ENCODE results near the gene PIK3IP1. TPM values are rescaled to one million over a fixed set of nuclear protein-coding genes. Genes with fewer than 3 reads are reported as not detected.

PIK3IP1 gene
- polyA plus RNA-seq, 1 experiment: 11.8 TPM

DNA sequence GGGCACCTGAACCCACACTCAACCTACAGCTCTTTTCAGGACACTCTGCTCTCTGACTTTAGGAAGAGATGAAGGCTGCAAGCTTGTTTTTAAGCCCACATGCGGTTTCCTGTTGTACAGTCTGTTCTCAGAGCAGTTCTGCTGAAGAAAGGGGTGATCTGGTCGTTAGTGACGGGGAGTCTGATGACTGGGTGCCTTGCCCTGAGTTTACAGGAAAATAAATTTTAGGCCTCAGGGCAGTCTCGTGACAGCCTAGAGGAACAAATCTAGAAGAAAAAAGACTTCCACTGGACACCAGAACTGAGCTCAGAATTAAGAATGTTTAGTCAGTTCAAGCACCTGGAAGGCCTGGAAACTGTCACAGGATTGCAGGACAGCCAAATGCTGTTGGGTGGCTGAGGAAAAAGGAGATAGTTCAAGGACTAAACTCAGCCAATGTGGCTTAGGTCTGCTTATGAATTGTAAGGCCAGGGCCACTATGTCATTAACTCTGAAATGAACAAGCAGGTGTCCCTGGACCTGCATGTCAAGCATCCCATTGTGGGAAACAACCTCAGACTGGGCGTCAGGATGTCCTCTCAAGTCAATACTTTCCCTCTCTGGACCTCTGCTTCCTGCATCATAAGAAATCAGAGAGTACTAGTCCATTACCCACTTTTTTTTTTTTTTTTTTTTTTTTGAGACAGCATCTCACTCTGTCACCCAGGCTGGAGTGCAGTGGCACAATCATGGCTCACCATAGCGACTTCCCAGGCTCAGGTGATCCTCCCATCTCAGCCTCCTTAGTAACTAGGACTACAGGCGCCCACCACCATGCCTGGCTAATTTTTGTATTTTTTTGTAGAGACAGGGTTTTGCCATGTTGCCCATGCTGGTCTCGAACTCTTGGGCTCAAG lies 5.7 kb downstream of the PIK3IP1 start:
- no peaks in the 10 kb centered on the region for H3K27me3 ChIP-seq (ENCODE audit: control insufficient read depth, insufficient read depth, low read length)
- no peak for DNase-seq (ENCODE audit: low read depth)
- CTCF ChIA-PET: interaction anchor here (1.4 to 5.7 kb wide), 2 partner anchors 12 to 24 kb away, joined by 4 to 64 read pairs; no protein-coding TSS in a partner anchor
- peaks cover 17% of the 10 kb centered on the region for H3K36me3 ChIP-seq (ENCODE audit: control insufficient read depth, insufficient read depth, low read length)
- TF ChIP-seq, protein P1, sequence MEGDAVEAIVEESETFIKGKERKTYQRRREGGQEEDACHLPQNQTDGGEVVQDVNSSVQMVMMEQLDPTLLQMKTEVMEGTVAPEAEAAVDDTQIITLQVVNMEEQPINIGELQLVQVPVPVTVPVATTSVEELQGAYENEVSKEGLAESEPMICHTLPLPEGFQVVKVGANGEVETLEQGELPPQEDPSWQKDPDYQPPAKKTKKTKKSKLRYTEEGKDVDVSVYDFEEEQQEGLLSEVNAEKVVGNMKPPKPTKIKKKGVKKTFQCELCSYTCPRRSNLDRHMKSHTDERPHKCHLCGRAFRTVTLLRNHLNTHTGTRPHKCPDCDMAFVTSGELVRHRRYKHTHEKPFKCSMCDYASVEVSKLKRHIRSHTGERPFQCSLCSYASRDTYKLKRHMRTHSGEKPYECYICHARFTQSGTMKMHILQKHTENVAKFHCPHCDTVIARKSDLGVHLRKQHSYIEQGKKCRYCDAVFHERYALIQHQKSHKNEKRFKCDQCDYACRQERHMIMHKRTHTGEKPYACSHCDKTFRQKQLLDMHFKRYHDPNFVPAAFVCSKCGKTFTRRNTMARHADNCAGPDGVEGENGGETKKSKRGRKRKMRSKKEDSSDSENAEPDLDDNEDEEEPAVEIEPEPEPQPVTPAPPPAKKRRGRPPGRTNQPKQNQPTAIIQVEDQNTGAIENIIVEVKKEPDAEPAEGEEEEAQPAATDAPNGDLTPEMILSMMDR (IDR thresholded peaks at IDR 0.05; ENCODE audit: insufficient read depth, low read depth, low read length): no peak
- POLR2A ChIA-PET: no interaction called here
- no peak overlapping the region for H3K4me3 ChIP-seq (ENCODE audit: low read depth, low read length)

DNA sequence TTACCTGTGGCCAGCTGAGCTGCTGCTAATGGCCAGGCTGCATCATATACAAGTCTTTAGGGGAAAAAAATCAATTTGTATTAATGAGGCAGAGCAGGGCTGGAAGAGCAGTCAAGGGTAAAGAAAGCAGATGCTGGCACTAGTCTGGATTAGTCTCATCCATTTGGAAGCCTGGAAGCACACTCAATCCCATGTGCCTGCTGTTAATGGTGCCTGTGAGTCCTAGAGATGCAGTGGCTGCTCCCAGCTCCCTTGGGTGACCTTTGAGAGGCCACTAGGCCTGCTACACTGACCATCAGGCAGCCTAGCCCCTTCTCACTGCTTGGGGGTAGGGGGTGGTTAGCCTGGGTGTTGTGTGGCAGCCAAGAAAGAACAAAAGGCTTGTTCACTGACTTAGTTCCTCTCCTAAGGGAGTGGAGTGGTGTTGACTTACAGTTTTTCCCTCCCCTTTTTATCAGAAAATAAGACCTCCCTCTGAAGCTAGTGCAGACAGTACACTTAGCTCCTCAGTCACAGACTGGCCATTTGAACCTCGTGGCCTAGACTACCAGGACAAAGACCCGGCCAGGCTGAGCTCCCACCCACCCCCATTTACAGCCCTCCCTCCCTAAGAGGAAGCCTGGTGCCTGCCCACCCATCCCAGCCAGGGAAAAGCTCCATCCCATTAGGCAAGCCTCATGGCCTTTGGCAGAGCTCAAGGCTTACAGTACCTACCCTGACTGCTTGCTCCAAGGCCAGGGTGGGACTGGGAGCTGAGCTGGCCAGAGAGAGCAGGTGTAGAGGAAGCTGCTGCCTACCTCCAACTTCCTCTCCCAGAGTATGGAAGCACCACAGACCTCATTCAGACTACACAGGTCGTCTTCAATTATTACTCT lies 7.8 kb downstream of the PIK3IP1 start:
- no peak for DNase-seq (ENCODE audit: low read depth)
- Histone ChIP-seq H3K4me3 (ENCODE audit: low read depth, low read length) (no peak overlapping the region), H3K36me3 (ENCODE audit: control insufficient read depth, insufficient read depth, low read length) (peaks cover 17% of the 10 kb centered on the region), H3K27me3 (ENCODE audit: control insufficient read depth, insufficient read depth, low read length) (no peaks in the 10 kb centered on the region)
- TF ChIP-seq, protein P1 (IDR thresholded peaks at IDR 0.05; ENCODE audit: insufficient read depth, low read depth, low read length): no peak
- ChIA-PET CTCF (interaction anchor here (0.9 to 5.7 kb wide), 2 partner anchors 10 to 29 kb away, joined by 3 to 64 read pairs; no protein-coding TSS in a partner anchor), POLR2A (no interaction called here)

DNA sequence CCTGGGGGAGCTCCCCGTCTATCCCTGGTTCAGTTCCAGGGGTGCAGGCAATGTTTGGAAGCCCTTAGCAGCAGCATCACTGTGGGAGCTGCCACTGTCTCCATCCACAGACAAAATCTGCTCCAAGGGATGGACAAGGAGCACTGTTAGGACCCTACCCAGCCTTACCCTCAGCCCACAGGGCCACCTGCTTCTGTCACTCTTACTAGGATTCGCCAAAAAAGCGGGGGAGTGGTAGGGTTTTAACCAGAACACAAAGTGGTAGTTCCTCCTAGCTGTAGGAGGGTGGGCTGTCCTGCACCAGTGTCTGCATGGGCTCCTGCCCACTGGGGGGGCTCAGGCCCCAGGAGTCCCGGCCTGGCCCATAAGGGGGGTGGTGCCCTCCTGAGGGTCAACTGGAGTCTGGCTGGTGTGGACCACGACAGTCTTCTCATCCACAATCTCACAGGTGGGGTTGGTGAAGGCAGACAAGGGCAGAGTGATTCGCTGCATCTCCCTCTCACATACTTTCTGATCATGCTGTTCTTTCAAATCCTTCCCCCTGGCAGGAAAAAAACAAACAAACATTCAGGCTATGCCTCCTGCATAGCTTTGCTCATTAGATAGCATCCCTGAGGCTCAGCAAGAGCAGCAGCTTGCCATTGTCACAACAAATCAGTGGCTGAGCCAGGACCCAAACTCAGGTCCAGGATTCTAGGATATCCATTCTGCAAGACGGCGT lies 9.4 kb downstream of the PIK3IP1 start:
- H3K4me3 ChIP-seq (ENCODE audit: low read depth, low read length): no peak overlapping the region
- no peaks in the 10 kb centered on the region for H3K27me3 ChIP-seq (ENCODE audit: control insufficient read depth, insufficient read depth, low read length)
- peaks cover 16% of the 10 kb centered on the region for H3K36me3 ChIP-seq (ENCODE audit: control insufficient read depth, insufficient read depth, low read length)
- ChIA-PET POLR2A (interaction anchor here (0.6 kb wide), 1 partner anchor 180 kb away, joined by 4 read pairs; no protein-coding TSS in a partner anchor), CTCF (interaction anchor here (0.9 to 5.7 kb wide), 3 partner anchors 8 to 30 kb away, joined by 3 to 64 read pairs (median 6); no protein-coding TSS in a partner anchor)
- DNase-seq (ENCODE audit: low read depth): no peak
- TF ChIP-seq, protein P1 (IDR thresholded peaks at IDR 0.05; ENCODE audit: insufficient read depth, low read depth, low read length): no peak

DNA sequence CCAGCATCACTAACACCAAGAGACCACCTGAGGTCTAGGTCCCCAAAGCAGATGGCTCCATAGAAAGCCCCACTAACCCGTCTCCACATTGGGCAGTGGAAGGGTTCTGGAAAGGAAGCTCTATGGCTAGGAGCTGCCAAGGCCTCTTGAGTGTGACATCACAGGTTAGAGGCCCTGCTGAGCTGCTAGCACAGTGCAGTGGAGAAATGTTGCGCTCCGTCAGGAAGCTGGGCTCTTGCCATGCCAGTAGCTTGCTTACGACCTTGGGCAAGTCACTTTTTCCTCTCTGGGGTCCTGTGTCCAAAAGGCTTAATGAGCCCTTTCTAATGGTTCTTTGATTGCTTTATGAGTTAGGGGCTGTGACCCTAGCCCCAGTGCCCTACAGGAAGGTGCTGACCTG lies 10.6 kb downstream of the PIK3IP1 start:
- TF ChIP-seq, protein P1 (IDR thresholded peaks at IDR 0.05; ENCODE audit: insufficient read depth, low read depth, low read length): no peak
- Histone ChIP-seq H3K36me3 (ENCODE audit: control insufficient read depth, insufficient read depth, low read length) (peaks cover 16% of the 10 kb centered on the region), H3K4me3 (ENCODE audit: low read depth, low read length) (no peak overlapping the region), H3K27me3 (ENCODE audit: control insufficient read depth, insufficient read depth, low read length) (no peaks in the 10 kb centered on the region)
- DNase-seq (ENCODE audit: low read depth): no peak
- ChIA-PET CTCF (interaction anchor here (0.6 to 5.7 kb wide), 5 partner anchors 7 to 130 kb away, joined by 3 to 64 read pairs (median 4); no protein-coding TSS in a partner anchor), POLR2A (no interaction called here)

All from BJ (cell line).